MM.1S (cell line): ENCODE measurements around the gene PSTPIP2.

Source experiments
- DNase-seq: peaks from one replicate; pipeline ENCODE4 v3.0.0-alpha.2; 2015
- H2AFZ ChIP-seq: fragments of 300-600 bp; sonication (generic); 2 replicates; pipeline ENCODE4 v1.6.0; 2016; ENCODE audit warnings: antibody characterized with exemption, low read length
- H3F3A ChIP-seq: fragments of 300-600 bp; sonication (generic); 2 replicates; pipeline ENCODE4 v1.6.1; 2016; ENCODE audit warnings: mild to moderate bottlenecking, antibody characterized with exemption, low read length, moderate library complexity, mixed read lengths; ENCODE audit not compliant: insufficient read depth
- H3K27ac ChIP-seq: fragments of 300-600 bp; sonication (generic); 2 replicates; pipeline ENCODE4 v1.5.1; 2016; ENCODE audit warnings: mild to moderate bottlenecking, low read length
- H3K27me3 ChIP-seq: fragments of 300-600 bp; sonication (generic); replicated peaks from 2 replicates; pipeline ENCODE4 v1.6.0; 2016; ENCODE audit warnings: low read length; ENCODE audit not compliant: insufficient read depth
- H3K36me3 ChIP-seq: fragments of 300-600 bp; sonication (generic); replicated peaks from 2 replicates; pipeline ENCODE4 v1.6.1; 2016; ENCODE audit warnings: mild to moderate bottlenecking, low read length, mixed read lengths; ENCODE audit not compliant: insufficient read depth
- H3K4me1 ChIP-seq: fragments of 300-600 bp; sonication (generic); 2 replicates; pipeline ENCODE4 v1.6.1; 2016; ENCODE audit warnings: low read length, mixed read lengths
- H3K4me2 ChIP-seq: fragments of 300-600 bp; sonication (generic); 2 replicates; pipeline ENCODE4 v1.6.0; 2016; ENCODE audit warnings: low read depth, low read length
- H3K4me3 ChIP-seq: fragments of 300-600 bp; sonication (generic); 2 replicates; pipeline ENCODE4 v1.5.1; 2016; ENCODE audit warnings: low read length, mixed read lengths
- H3K79me2 ChIP-seq: fragments of 300-600 bp; sonication (generic); 2 replicates; pipeline ENCODE4 v1.6.1; 2016; ENCODE audit warnings: mixed run types, low read length, mixed read lengths
- H3K9ac ChIP-seq: fragments of 300-600 bp; sonication (generic); 2 replicates; pipeline ENCODE4 v1.6.1; 2016; ENCODE audit warnings: low read length, mixed read lengths
- H3K9me2 ChIP-seq: fragments of 300-600 bp; sonication (generic); replicated peaks from 2 replicates; pipeline ENCODE4 v1.6.1; 2016; ENCODE audit warnings: mild to moderate bottlenecking, low read length, mixed read lengths; ENCODE audit not compliant: insufficient read depth
- H3K9me3 ChIP-seq: fragments of 300-600 bp; sonication (generic); replicated peaks from 2 replicates; pipeline ENCODE4 v1.6.1; 2016; ENCODE audit warnings: mild to moderate bottlenecking, low read length, mixed read lengths; ENCODE audit not compliant: insufficient read depth
- H4K20me1 ChIP-seq: fragments of 300-600 bp; sonication (generic); 2 replicates; pipeline ENCODE4 v1.6.1; 2016; ENCODE audit warnings: mild to moderate bottlenecking, low read length, moderate library complexity, mixed read lengths; ENCODE audit not compliant: insufficient read depth
- CTCF ChIP-seq: fragments of 300-600 bp; sonication (generic); IDR thresholded peaks from 2 replicates; pipeline ENCODE4 v1.5.1; 2016; ENCODE audit warnings: antibody characterized with exemption, low read length, mixed read lengths
- EZH2 ChIP-seq: fragments of 300-600 bp; sonication (generic); optimal IDR thresholded peaks from 2 replicates; pipeline ENCODE3; 2017; ENCODE audit warnings: low read depth, mild to moderate bottlenecking, antibody characterized with exemption, low read length, mixed read lengths
- EZH2phosphoT487 ChIP-seq: fragments of 300-600 bp; sonication (generic); IDR thresholded peaks from 2 replicates; pipeline ENCODE4 v1.6.1; 2018; ENCODE audit warnings: antibody characterized with exemption, low read length

PSTPIP2 gene

GRCh38 chr18:46019936-46020335, 52.1 kb downstream of the PSTPIP2 start:
- Histone ChIP-seq H3K9ac (no peak overlapping the region), H3K4me2 (no peak overlapping the region), H4K20me1 (no peaks in the 10 kb centered on the region), H3K79me2 (no peaks in the 10 kb centered on the region), H3K4me3 (no peak overlapping the region), H3K27me3 (no peaks in the 10 kb centered on the region), H2AFZ (no peak overlapping the region), H3F3A (no peaks in the 10 kb centered on the region), H3K9me2 (no peaks in the 10 kb centered on the region), H3K9me3 (no peaks in the 10 kb centered on the region), H3K27ac (no peak overlapping the region), H3K36me3 (no peaks in the 10 kb centered on the region), H3K4me1 (no peaks in the 10 kb centered on the region)
- TF ChIP-seq CTCF = no peak
- TF ChIP-seq EZH2 = no peak
- no peak for TF ChIP-seq EZH2phosphoT487
- no peak for DNase-seq

GRCh38 chr18:46013484-46014189, 58.4 kb downstream of the PSTPIP2 start:
- no peaks in the 10 kb centered on the region for H3F3A ChIP-seq
- H3K4me1 ChIP-seq = peaks cover 11% of the 10 kb centered on the region
- no peak overlapping the region for H3K27ac ChIP-seq
- H3K9me3 ChIP-seq = no peaks in the 10 kb centered on the region
- H3K4me3 ChIP-seq = no peak overlapping the region
- H3K9me2 ChIP-seq = no peaks in the 10 kb centered on the region
- peak overlapping the region; percentile 20; the same call in 1 of the 2 replicates for H3K4me2 ChIP-seq
- no peaks in the 10 kb centered on the region for H4K20me1 ChIP-seq
- H3K9ac ChIP-seq = no peak overlapping the region
- H3K27me3 ChIP-seq = no peaks in the 10 kb centered on the region
- H2AFZ ChIP-seq = no peak overlapping the region
- peak; percentile 39 for DNase-seq
- no peaks in the 10 kb centered on the region for H3K36me3 ChIP-seq
- H3K79me2 ChIP-seq = no peaks in the 10 kb centered on the region
- TF ChIP-seq EZH2 (no peak), CTCF (no peak), EZH2phosphoT487 (no peak)

GRCh38 chr18:46010676-46011075, 61.4 kb downstream of the PSTPIP2 start:
- DNase-seq = no peak
- Histone ChIP-seq H3K9me3 (no peaks in the 10 kb centered on the region), H2AFZ (no peak overlapping the region), H3K27ac (no peak overlapping the region), H3K79me2 (no peaks in the 10 kb centered on the region), H3K9ac (no peak overlapping the region), H3K36me3 (no peaks in the 10 kb centered on the region), H4K20me1 (no peaks in the 10 kb centered on the region), H3K4me1 (peaks cover 11% of the 10 kb centered on the region), H3K27me3 (no peaks in the 10 kb centered on the region), H3F3A (no peaks in the 10 kb centered on the region), H3K4me2 (no peak overlapping the region), H3K4me3 (no peak overlapping the region), H3K9me2 (no peaks in the 10 kb centered on the region)
- TF ChIP-seq EZH2phosphoT487 = no peak

- no peaks in the 10 kb centered on the region for H3K27me3 ChIP-seq
- no peaks in the 10 kb centered on the region for H3K79me2 ChIP-seq
- DNase-seq = no peak
- H2AFZ ChIP-seq = no peak overlapping the region
- H3K4me1 ChIP-seq = peaks cover 11% of the 10 kb centered on the region
- no peak overlapping the region for H3K27ac ChIP-seq
- H4K20me1 ChIP-seq = no peaks in the 10 kb centered on the region
- H3K4me3 ChIP-seq = no peak overlapping the region
- no peak overlapping the region for H3K9ac ChIP-seq
- no peaks in the 10 kb centered on the region for H3F3A ChIP-seq
- H3K9me2 ChIP-seq = no peaks in the 10 kb centered on the region
- H3K36me3 ChIP-seq = no peaks in the 10 kb centered on the region
- no peak for TF ChIP-seq CTCF
- no peaks in the 10 kb centered on the region for H3K9me3 ChIP-seq
- no peak overlapping the region for H3K4me2 ChIP-seq
Observed at GRCh38 chr18:46010050-46010449, 62.0 kb downstream of the PSTPIP2 start.
